CD14-positive monocyte (primary cell): ENCODE results near the gene SSMEM1. TPM values are rescaled to one million over a fixed set of nuclear protein-coding genes. Genes with fewer than 3 reads are reported as not detected.
A peak's percentile ranks its signal among the peaks of the same experiment; 100 is the strongest.

Experiments
- DNase-seq, 3 donors: peaks; one replicate each; pipeline ENCODE4 v3.0.0-alpha.2; 2011 to 2022
- H2AFZ ChIP-seq: 2 replicates; pipeline ENCODE4 v1.6.0; 2012; ENCODE audit warnings: mild to moderate bottlenecking, low read depth, low read length, inconsistent platforms; ENCODE audit not compliant: insufficient read depth, poor library complexity, severe bottlenecking
- H3K27ac ChIP-seq, 2 donors: 1 replicate in 1 of 2; 2 replicates in 1 of 2; pipeline ENCODE4 v1.5.1; 2012 to 2013; ENCODE audit warnings: low read length in 2 of 2, control low read depth in 1 of 2, inconsistent platforms in 1 of 2, low read depth in 1 of 2, mild to moderate bottlenecking in 1 of 2
- H3K27me3 ChIP-seq, 2 donors: one replicate each; pipeline versions ENCODE4 v1.6.0 to v1.6.1; 2011 to 2013; ENCODE audit warnings: low read length in 2 of 2; ENCODE audit not compliant: control insufficient read depth in 2 of 2, insufficient read depth in 2 of 2
- H3K36me3 ChIP-seq, 2 donors: replicated peaks in 1 of 2; 1 replicate in 1 of 2; 2 replicates in 1 of 2; pipeline versions ENCODE4 v1.5.1 to v1.6.1; 2012 to 2013; ENCODE audit warnings: low read length in 2 of 2, control low read depth in 1 of 2, inconsistent platforms in 1 of 2, mild to moderate bottlenecking in 1 of 2; ENCODE audit not compliant: insufficient read depth in 2 of 2, control insufficient read depth in 1 of 2
- H3K4me1 ChIP-seq, 2 donors: 1 replicate in 1 of 2; 2 replicates in 1 of 2; pipeline versions ENCODE4 v1.5.1 to v1.6.1; 2012 to 2013; ENCODE audit warnings: low read length in 2 of 2, control low read depth in 1 of 2, inconsistent platforms in 1 of 2, mild to moderate bottlenecking in 1 of 2, moderate library complexity in 1 of 2; ENCODE audit not compliant: insufficient read depth in 2 of 2, control insufficient read depth in 1 of 2
- H3K4me2 ChIP-seq: replicated peaks from 2 replicates; pipeline ENCODE3; 2012; ENCODE audit warnings: low read length, moderate library complexity, mild to moderate bottlenecking; ENCODE audit not compliant: poor library complexity, severe bottlenecking; ENCODE audit errors: extremely low read depth
- H3K4me3 ChIP-seq, 3 experiments: fragments of 200-600 bp in 1 of 3; sonication (generic) in 1 of 3; replicated peaks in 1 of 3; 1 replicate in 2 of 3; 2 replicates in 1 of 3; pipeline ENCODE4 v1.5.1; 2011 to 2013; ENCODE audit warnings: low read length in 3 of 3, mild to moderate bottlenecking in 3 of 3, control low read depth in 2 of 3, low read depth in 2 of 3, inconsistent platforms in 1 of 3, moderate library complexity in 1 of 3
- H3K79me2 ChIP-seq: 2 replicates; pipeline ENCODE4 v1.6.0; 2012; ENCODE audit warnings: mild to moderate bottlenecking, control low read depth, inconsistent platforms, low read length, moderate library complexity; ENCODE audit not compliant: insufficient read depth
- H3K9ac ChIP-seq: 2 replicates; pipeline ENCODE4 v1.6.0; 2017; ENCODE audit warnings: low read length, mild to moderate bottlenecking; ENCODE audit not compliant: insufficient read depth, poor library complexity, severe bottlenecking
- H3K9me3 ChIP-seq, 2 donors: replicated peaks in 1 of 2; 1 replicate in 1 of 2; 2 replicates in 1 of 2; pipeline versions ENCODE4 v1.5.1 to v1.6.1; 2012 to 2013; ENCODE audit warnings: low read length in 2 of 2, control low read depth in 1 of 2; ENCODE audit not compliant: control insufficient read depth in 1 of 2, insufficient read depth in 1 of 2
- H4K20me1 ChIP-seq: 2 replicates; pipeline ENCODE4 v1.6.0; 2012; ENCODE audit warnings: mild to moderate bottlenecking, low read length, control low read depth, moderate library complexity; ENCODE audit not compliant: insufficient read depth
- H3K27ac Mint-ChIP-seq, 7 donors: one replicate each; pipeline ENCODE4 v1.8.0; 2020; ENCODE audit warnings: mild to moderate bottlenecking in 7 of 7, mixed read lengths in 7 of 7, moderate library complexity in 6 of 7, inconsistent platforms in 2 of 7
- H3K27me3 Mint-ChIP-seq, 3 donors: one replicate each; pipeline ENCODE4 v1.8.0; 2021 to 2022; ENCODE audit warnings: low read depth in 3 of 3, mild to moderate bottlenecking in 3 of 3, mixed read lengths in 3 of 3, moderate library complexity in 3 of 3, inconsistent platforms in 1 of 3
- H3K36me3 Mint-ChIP-seq, 2 donors: one replicate each; pipeline ENCODE4 v1.8.0; 2020; ENCODE audit warnings: mixed read lengths in 2 of 2, inconsistent platforms in 1 of 2, mild to moderate bottlenecking in 1 of 2
- H3K4me1 Mint-ChIP-seq: one replicate; pipeline ENCODE4 v1.8.0; 2020; ENCODE audit warnings: mild to moderate bottlenecking, mixed read lengths
- H3K4me3 Mint-ChIP-seq, 2 donors: one replicate each; pipeline ENCODE4 v1.8.0; 2020; ENCODE audit warnings: mild to moderate bottlenecking in 2 of 2, mixed read lengths in 2 of 2, moderate library complexity in 1 of 2
- H3K9me3 Mint-ChIP-seq, 7 donors: one replicate each; pipeline ENCODE4 v1.8.0; 2020 to 2022; ENCODE audit warnings: mixed read lengths in 7 of 7, mild to moderate bottlenecking in 6 of 7, moderate library complexity in 6 of 7, inconsistent platforms in 2 of 7
- CTCF ChIP-seq: fragments of 200-600 bp; IDR thresholded peaks from one replicate; pipeline ENCODE4 v1.8.0; 2022; ENCODE audit warnings: antibody characterized with exemption, mild to moderate bottlenecking
- WGBS: methylation state at CpG from one replicate; pipeline ENCODE4 v1.1.5; 2013; ENCODE audit warnings: missing lambda C conversion rate; ENCODE audit not compliant: insufficient coverage; 5-methylcytosine and 5-hydroxymethylcytosine counted together
- intact Hi-C, 2 donors: fragments of 100-400 bp; cut with micrococcal nuclease; formaldehyde crosslinking; loops; one replicate each; pipeline versions ENCODE4 v1.15.0 to v1.15.1; 2023
- polyA minus RNA-seq: library from RNA; depleted of rRNA, polyadenylated mRNA; stranded (reverse); fragments of >200 nt; gene quantifications from 2 replicates; pipeline ENCODE4 v1.2.3, GENCODE V29; 2012
- polyA plus RNA-seq, 3 donors: library from polyadenylated mRNA; depleted of rRNA in 1 of 3; unstranded in 2 of 3; stranded (reverse) in 1 of 3; fragments of 300-500 nt in 2 of 3; fragments of >200 nt in 1 of 3; fragmentation: Illumina TruSeq in 2 of 3; gene quantifications; 1 replicate in 2 of 3; 2 replicates in 1 of 3; pipeline ENCODE4 v1.2.3, GENCODE V29; 2012 to 2021
- total RNA-seq, 12 experiments: library from RNA in 1 of 12; stranded (reverse) in 1 of 12; fragments of 120-200 nt in 1 of 12; gene quantifications; one replicate each; pipeline ENCODE4 v1.2.4 and lab custom pipeline; 2013 to 2026; ENCODE audit warnings: mixed read lengths in 6 of 12, inconsistent platforms in 1 of 12

SSMEM1 gene
- total RNA-seq (2013) = not detected
- polyA plus RNA-seq = not detected
- polyA minus RNA-seq = not detected in 2 replicates
- 0 to 0.92 (median 0) reads per million in 11 experiments for total RNA-seq (lab: John Stamatoyannopoulos, UW)

DNA sequence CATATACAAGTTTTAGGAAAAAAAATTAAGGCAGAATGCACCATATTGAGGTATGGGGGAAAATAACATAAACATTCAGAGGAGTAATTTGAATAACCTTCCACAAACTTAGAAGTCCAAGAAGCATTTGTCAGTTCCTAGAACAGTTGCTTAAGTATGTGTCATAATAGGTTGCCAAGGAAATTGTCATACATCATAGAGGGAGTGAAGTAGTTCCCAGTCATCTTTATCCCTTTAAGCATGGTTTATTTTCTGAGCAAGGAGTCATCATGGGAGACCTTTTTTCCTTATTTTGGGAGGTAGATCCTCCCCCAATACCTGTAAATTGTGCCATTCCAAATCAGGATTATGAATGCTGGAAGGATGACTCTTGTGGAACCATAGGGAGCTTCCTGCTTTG is at the start of gene SSMEM1:
Gene SSMEM1, plus strand, starts transcription at position 219 of the 400 bp plus-strand sequence. Its CDS starts 51 bp downstream, at position 270.
- Mint-ChIP-seq H3K27ac (peak within 1 kb of the TSS in 1 of 7 donors; percentile 42), H3K4me1 (peaks cover 9% of the 10 kb centered on the region), H3K36me3 (peaks cover 5 to 6% of the 10 kb centered on the region in 2 donors), H3K27me3 (peaks cover 0 to 2% (median 2%) of the 10 kb centered on the region in 3 donors), H3K4me3 (no peak within 1 kb of the TSS), H3K9me3 (peaks cover 0 to 3% (median 0%) of the 10 kb centered on the region in 7 donors)
- Histone ChIP-seq H3K4me3 (no peak within 1 kb of the TSS), H3K79me2 (peaks cover 9% of the 10 kb centered on the region), H3K27me3 (no peaks in the 10 kb centered on the region), H3K4me1 (peaks cover 6 to 11% of the 10 kb centered on the region in 2 donors), H3K9me3 (no peaks in the 10 kb centered on the region), H3K9ac (no peak within 1 kb of the TSS), H3K4me2 (no peak within 1 kb of the TSS), H3K27ac (no peak within 1 kb of the TSS), H3K36me3 (peaks cover under 1 to 8% of the 10 kb centered on the region in 2 donors), H2AFZ (peak within 1 kb of the TSS; percentile 27), H4K20me1 (no peaks in the 10 kb centered on the region)
- TF ChIP-seq CTCF = no peak
- intact Hi-C loops = no loop called here
- DNase-seq = no peak

- H3K27ac Mint-ChIP-seq = peak overlapping the region in 1 of 7 donors; percentile 70
- H3K4me3 Mint-ChIP-seq = no peak overlapping the region
- Histone ChIP-seq H3K9ac (no peak overlapping the region), H3K9me3 (peaks cover 3 to 5% of the 10 kb centered on the region in 2 donors), H4K20me1 (no peaks in the 10 kb centered on the region), H3K4me3 (no peak overlapping the region), H3K79me2 (no peaks in the 10 kb centered on the region), H2AFZ (no peak overlapping the region), H3K4me2 (no peak overlapping the region), H3K27ac (no peak overlapping the region), H3K4me1 (no peaks in the 10 kb centered on the region), H3K36me3 (peaks cover 34 to 52% of the 10 kb centered on the region in 2 donors), H3K27me3 (no peaks in the 10 kb centered on the region)
- intact Hi-C loops = no loop called here
- 100% methylated on average over 1 of the region's 2 CpGs for WGBS
- peaks cover 0 to 2% (median 1%) of the 10 kb centered on the region in 3 donors for H3K27me3 Mint-ChIP-seq
- H3K4me1 Mint-ChIP-seq = no peaks in the 10 kb centered on the region
- H3K36me3 Mint-ChIP-seq = peaks cover 57 to 58% of the 10 kb centered on the region in 2 donors
- TF ChIP-seq CTCF = no peak
- H3K9me3 Mint-ChIP-seq = peaks cover 3 to 12% (median 8%) of the 10 kb centered on the region in 7 donors
- DNase-seq = no peak
Observed at GRCh38 chr7:130160023-130160422, 47.6 kb upstream of the SSMEM1 start.
